ENCODE measurements around the gene TGM5.

DNA sequence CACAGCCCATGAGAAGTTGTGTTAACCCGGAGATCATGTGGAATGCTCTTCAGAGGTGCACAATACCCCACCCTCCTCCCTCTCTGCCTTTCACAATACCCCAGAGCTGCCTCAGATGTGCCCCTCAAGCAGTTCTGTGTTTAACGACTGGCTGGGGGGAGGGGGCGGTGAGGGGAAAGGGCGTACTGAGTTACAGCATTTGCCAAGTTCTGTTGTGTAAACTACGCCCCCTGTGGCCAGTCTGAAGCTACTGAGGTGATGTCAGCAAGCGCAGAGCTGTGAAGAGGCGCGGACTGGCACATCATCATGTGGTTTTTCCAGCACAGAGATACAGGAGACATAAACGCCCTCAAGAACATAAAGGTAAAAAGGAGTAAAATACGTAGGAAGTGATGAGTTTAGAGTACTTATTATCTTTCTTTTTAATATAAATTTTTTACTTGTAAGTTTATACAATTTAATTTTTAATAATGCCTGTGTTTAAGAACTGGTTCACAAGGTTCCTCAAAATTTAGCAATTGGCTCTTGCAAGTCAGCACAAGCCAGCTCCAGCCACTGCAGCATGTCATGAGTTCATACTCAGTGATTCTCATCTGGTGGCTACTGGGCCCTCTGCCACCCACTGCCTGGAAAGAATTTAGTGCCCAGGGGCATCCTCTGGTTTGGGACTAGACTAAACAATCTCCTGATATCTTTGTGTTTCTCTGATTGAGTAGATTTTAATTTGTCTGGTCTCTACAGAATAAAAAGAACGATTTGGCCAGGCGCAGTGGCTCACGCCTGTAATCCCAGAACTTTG, 47.6 kb downstream of the TGM5 start:
- no peak for TF ChIP-seq EZH2 (IDR thresholded peaks at IDR 0.05; ENCODE audit: borderline replicate concordance)
- TF ChIP-seq, protein P1, sequence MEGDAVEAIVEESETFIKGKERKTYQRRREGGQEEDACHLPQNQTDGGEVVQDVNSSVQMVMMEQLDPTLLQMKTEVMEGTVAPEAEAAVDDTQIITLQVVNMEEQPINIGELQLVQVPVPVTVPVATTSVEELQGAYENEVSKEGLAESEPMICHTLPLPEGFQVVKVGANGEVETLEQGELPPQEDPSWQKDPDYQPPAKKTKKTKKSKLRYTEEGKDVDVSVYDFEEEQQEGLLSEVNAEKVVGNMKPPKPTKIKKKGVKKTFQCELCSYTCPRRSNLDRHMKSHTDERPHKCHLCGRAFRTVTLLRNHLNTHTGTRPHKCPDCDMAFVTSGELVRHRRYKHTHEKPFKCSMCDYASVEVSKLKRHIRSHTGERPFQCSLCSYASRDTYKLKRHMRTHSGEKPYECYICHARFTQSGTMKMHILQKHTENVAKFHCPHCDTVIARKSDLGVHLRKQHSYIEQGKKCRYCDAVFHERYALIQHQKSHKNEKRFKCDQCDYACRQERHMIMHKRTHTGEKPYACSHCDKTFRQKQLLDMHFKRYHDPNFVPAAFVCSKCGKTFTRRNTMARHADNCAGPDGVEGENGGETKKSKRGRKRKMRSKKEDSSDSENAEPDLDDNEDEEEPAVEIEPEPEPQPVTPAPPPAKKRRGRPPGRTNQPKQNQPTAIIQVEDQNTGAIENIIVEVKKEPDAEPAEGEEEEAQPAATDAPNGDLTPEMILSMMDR (IDR thresholded peaks at IDR 0.05; ENCODE audit: poor library complexity): peak; percentile 38

Measured in hepatocyte (in vitro differentiated cells).